ENCODE data around the gene PRDM8. TPM values are rescaled to one million over a fixed set of nuclear protein-coding genes. Genes with fewer than 3 reads are reported as not detected.
"Not testable (repeated sequence)": the region's sequence is repeated elsewhere in the genome, so short reads cannot be mapped to it uniquely, and the experiment has no call there.

Gene PRDM8
- total RNA-seq, 4 donors from 2014 or later: 1.3 to 5.4 (median 2.4) TPM

GRCh38 chr4:80240976-80241375 is 43.7 kb downstream of the PRDM8 start:
- Histone ChIP-seq H3K9me3 (no peaks in the 10 kb centered on the region), H3K4me1 (no peaks in the 10 kb centered on the region), H3K36me3 (no peaks in the 10 kb centered on the region), H3K4me3 (replicated peaks in 1 of 3) (no peak overlapping the region), H3K27me3 (no peaks in the 10 kb centered on the region), H3K27ac (no peak overlapping the region)
- DNase-seq: no peak
- no peak for TF ChIP-seq POLR2A (IDR thresholded peaks at IDR 0.05)
- TF ChIP-seq, protein P1, sequence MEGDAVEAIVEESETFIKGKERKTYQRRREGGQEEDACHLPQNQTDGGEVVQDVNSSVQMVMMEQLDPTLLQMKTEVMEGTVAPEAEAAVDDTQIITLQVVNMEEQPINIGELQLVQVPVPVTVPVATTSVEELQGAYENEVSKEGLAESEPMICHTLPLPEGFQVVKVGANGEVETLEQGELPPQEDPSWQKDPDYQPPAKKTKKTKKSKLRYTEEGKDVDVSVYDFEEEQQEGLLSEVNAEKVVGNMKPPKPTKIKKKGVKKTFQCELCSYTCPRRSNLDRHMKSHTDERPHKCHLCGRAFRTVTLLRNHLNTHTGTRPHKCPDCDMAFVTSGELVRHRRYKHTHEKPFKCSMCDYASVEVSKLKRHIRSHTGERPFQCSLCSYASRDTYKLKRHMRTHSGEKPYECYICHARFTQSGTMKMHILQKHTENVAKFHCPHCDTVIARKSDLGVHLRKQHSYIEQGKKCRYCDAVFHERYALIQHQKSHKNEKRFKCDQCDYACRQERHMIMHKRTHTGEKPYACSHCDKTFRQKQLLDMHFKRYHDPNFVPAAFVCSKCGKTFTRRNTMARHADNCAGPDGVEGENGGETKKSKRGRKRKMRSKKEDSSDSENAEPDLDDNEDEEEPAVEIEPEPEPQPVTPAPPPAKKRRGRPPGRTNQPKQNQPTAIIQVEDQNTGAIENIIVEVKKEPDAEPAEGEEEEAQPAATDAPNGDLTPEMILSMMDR (IDR thresholded peaks at IDR 0.05): no peak
- intact Hi-C loops (cut with DNase I): no loop called here

DNA sequence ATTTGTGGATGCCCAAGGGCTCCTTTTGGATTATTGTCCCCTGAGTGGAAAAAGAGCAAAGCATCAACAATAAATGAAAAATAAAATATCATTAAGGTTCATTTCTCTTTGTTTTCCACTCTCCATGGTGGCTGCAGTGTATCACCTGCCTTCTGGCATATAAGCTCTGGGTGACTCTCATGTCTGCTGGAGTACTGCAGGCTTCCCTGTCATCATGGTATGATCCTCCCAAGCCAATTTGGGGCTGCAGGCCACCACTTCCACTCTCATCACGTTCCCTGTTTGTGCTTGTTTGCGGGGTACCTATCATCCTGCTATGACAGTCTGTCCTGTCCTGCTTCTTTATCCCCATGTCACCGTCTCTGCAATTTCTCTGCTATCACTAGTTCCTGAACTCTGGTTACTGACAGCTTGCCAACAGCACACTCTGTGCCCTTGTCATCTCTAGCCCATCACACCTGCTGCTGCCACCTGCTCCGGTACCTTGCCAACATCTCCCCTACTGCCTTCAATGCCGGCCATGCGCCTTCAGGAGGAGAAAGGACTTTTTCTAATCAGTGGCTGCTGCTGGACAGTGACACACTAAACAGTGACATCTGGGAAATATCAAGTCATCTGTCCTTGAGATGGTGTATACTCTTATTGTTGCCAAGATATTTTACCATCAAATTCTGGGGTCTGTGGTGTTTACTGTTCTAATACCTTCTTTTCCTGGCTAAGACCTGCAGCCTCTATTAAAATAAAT is 46.1 kb downstream of the PRDM8 start:
- Histone ChIP-seq H3K36me3 (no peaks in the 10 kb centered on the region), H3K4me3 (replicated peaks in 1 of 3) (no peak overlapping the region), H3K4me1 (no peaks in the 10 kb centered on the region), H3K27me3 (no peaks in the 10 kb centered on the region), H3K9me3 (no peaks in the 10 kb centered on the region), H3K27ac (no peak overlapping the region)
- TF ChIP-seq POLR2A (IDR thresholded peaks at IDR 0.05): no peak
- TF ChIP-seq, protein P1 (IDR thresholded peaks at IDR 0.05): no peak
- WGBS, 2 donors: 54 to 73% methylated on average over 6 of the region's 6 CpGs
- no peak for DNase-seq
- intact Hi-C loops (cut with DNase I): no loop called here

DNA sequence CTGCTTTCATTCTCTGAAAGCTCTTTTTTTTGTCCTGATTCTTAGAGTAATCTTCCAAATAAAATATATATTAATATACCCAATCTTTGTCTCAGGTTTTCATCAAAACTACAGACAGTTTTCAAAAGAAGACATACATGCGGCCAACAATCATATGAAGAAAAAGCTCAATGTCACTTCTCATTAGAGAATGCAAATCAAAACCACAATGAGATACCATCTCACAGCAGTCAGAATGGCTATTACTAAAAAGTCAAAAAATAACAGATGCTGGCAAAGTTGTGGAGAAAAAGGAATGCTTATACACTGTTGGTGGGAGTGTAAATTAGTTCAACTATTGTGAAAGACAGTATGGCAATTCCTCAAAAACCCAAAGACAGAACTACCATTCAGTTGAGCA is 50.2 kb downstream of the PRDM8 start:
- H3K27ac ChIP-seq; H3K4me3 ChIP-seq (replicated peaks in 1 of 3); H3K9me3 ChIP-seq; H3K36me3 ChIP-seq; H3K27me3 ChIP-seq; H3K4me1 ChIP-seq; intact Hi-C loops (cut with DNase I); DNase-seq: not testable (repeated sequence)
- WGBS, 2 donors: 92 to 99% methylated on average over 1 of the region's 1 CpG

DNA sequence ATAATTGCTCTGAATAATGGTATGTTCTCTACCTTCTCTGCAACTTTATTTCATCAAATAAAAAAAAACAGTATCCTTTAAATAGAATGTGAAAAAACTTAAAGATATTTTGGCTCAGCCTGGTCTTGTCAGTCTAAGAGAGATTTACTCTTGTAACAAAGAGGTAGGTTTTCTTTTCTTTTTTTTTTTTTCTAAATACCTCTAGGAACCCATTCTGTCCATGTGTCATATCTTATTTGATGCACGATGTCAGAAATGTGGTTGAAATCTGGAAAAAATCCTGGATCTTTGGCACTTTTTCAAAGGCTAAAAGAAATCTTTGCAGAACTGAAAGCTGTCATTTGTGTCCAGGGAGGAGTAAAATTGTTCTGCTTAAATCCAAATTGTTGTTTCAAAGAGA is 51.8 kb downstream of the PRDM8 start:
- DNase-seq: no peak
- Histone ChIP-seq H3K4me3 (replicated peaks in 1 of 3) (no peak overlapping the region), H3K4me1 (no peaks in the 10 kb centered on the region), H3K27ac (no peak overlapping the region), H3K9me3 (no peaks in the 10 kb centered on the region), H3K27me3 (no peaks in the 10 kb centered on the region), H3K36me3 (no peaks in the 10 kb centered on the region)
- TF ChIP-seq, protein P1 (IDR thresholded peaks at IDR 0.05): no peak
- no peak for TF ChIP-seq POLR2A (IDR thresholded peaks at IDR 0.05)
- whole genome bisulfite sequencing, 2 donors: 71 to 81% methylated on average over 1 of the region's 1 CpG
- intact Hi-C loops (cut with DNase I): no loop called here

- no peak for DNase-seq
- no peaks in the 10 kb centered on the region for H3K4me1 ChIP-seq
- no peaks in the 10 kb centered on the region for H3K36me3 ChIP-seq
- no peaks in the 10 kb centered on the region for H3K27me3 ChIP-seq
- TF ChIP-seq, protein P1 (IDR thresholded peaks at IDR 0.05): no peak
- TF ChIP-seq POLR2A (IDR thresholded peaks at IDR 0.05): no peak
- intact Hi-C loops (cut with DNase I): no loop called here
- no peak overlapping the region for H3K27ac ChIP-seq
- no peaks in the 10 kb centered on the region for H3K9me3 ChIP-seq
- H3K4me3 ChIP-seq (replicated peaks in 1 of 3): no peak overlapping the region
Observed at GRCh38 chr4:80252427-80252826, 55.1 kb downstream of the PRDM8 start.

Measured in thyroid gland (tissue), 4 donors.